GM23338 (cell line): ENCODE results near the gene PMIS2. TPM values are rescaled to one million over a fixed set of nuclear protein-coding genes. Genes with fewer than 3 reads are reported as not detected.
A peak's percentile ranks its signal among the peaks of the same experiment; 100 is the strongest.

Experiments
- ATAC-seq: fragments of 200-7000 bp; cut with Tn5 transposase; 3 replicates; pipeline ENCODE4 v1.9.1; 2020
- DNase-seq: peaks from one replicate; pipeline ENCODE4 v3.0.0-alpha.2; 2015; ENCODE audit warnings: low spot score
- H2AFZ ChIP-seq: fragments of 200-600 bp; sonication (generic); 2 replicates; pipeline ENCODE4 v1.8.0; 2016; ENCODE audit warnings: antibody characterized with exemption, mild to moderate bottlenecking, moderate library complexity
- H3F3A ChIP-seq: fragments of 200-600 bp; sonication (generic); replicated peaks from 2 replicates; pipeline ENCODE4 v1.8.0; 2017; ENCODE audit warnings: antibody characterized with exemption, mixed run types, low read depth
- H3K27ac ChIP-seq: fragments of 200-600 bp; sonication (generic); 2 replicates; pipeline ENCODE4 v1.6.1; 2016; ENCODE audit warnings: low read depth
- H3K27me3 ChIP-seq: fragments of 200-600 bp; sonication (generic); 2 replicates; pipeline ENCODE4 v1.8.0; 2016; ENCODE audit warnings: mild to moderate bottlenecking, mixed run types, moderate library complexity; ENCODE audit not compliant: insufficient read depth
- H3K36me3 ChIP-seq: fragments of 200-600 bp; sonication (generic); 2 replicates; pipeline ENCODE4 v1.8.0; 2016; ENCODE audit warnings: mild to moderate bottlenecking; ENCODE audit not compliant: insufficient read depth
- H3K4me1 ChIP-seq: fragments of 200-600 bp; sonication (generic); 2 replicates; pipeline ENCODE4 v1.8.0; 2016; ENCODE audit warnings: mild to moderate bottlenecking, moderate library complexity; ENCODE audit not compliant: insufficient read depth
- H3K4me2 ChIP-seq: fragments of 200-600 bp; sonication (generic); 2 replicates; pipeline ENCODE4 v1.7.1; 2017; ENCODE audit warnings: mixed run types
- H3K4me3 ChIP-seq: fragments of 200-600 bp; sonication (generic); 2 replicates; pipeline ENCODE4 v1.6.1; 2016; ENCODE audit warnings: mixed run types
- H3K79me2 ChIP-seq: fragments of 200-600 bp; sonication (generic); replicated peaks from 2 replicates; pipeline ENCODE4 v1.8.0; 2017; ENCODE audit warnings: mild to moderate bottlenecking; ENCODE audit not compliant: insufficient read depth
- H3K9me2 ChIP-seq: fragments of 200-600 bp; sonication (generic); 2 replicates; pipeline ENCODE4 v1.8.0; 2017; ENCODE audit not compliant: insufficient read depth
- H4K20me1 ChIP-seq: fragments of 200-600 bp; sonication (generic); replicated peaks from 2 replicates; pipeline ENCODE4 v1.8.0; 2017; ENCODE audit warnings: mild to moderate bottlenecking; ENCODE audit not compliant: insufficient read depth
- H3K27ac Mint-ChIP-seq: 2 replicates; pipeline ENCODE4 v1.8.0; 2020; ENCODE audit warnings: inconsistent platforms, mild to moderate bottlenecking, moderate library complexity, mixed read lengths
- H3K27me3 Mint-ChIP-seq: 3 replicates; pipeline ENCODE4 v1.8.0; 2022; ENCODE audit warnings: low read depth, mild to moderate bottlenecking, moderate library complexity, mixed read lengths, inconsistent platforms; ENCODE audit not compliant: insufficient read depth, poor library complexity
- H3K36me3 Mint-ChIP-seq: 3 replicates; pipeline ENCODE4 v1.8.0; 2021; ENCODE audit warnings: low read depth, mild to moderate bottlenecking, inconsistent platforms, moderate library complexity, mixed read lengths
- H3K4me1 Mint-ChIP-seq: 3 replicates; pipeline ENCODE4 v1.8.0; 2020; ENCODE audit warnings: mild to moderate bottlenecking, inconsistent platforms, mixed read lengths
- H3K4me3 Mint-ChIP-seq: 3 replicates; pipeline ENCODE4 v1.8.0; 2021; ENCODE audit warnings: moderate library complexity, mild to moderate bottlenecking, inconsistent platforms, mixed read lengths
- H3K9me3 Mint-ChIP-seq: 3 replicates; pipeline ENCODE4 v1.8.0; 2020; ENCODE audit warnings: moderate library complexity, mild to moderate bottlenecking, inconsistent platforms, mixed read lengths
- CREB1 ChIP-seq: fragments of 250-450 bp; sonication (Bioruptor Pico); IDR thresholded peaks from 2 replicates; pipeline ENCODE4 v1.5.0; 2020; ENCODE audit warnings: low read depth, mild to moderate bottlenecking, moderate library complexity
- ETS1 ChIP-seq: IDR thresholded peaks from 2 replicates; pipeline ENCODE4 v1.6.1; 2016; ENCODE audit warnings: antibody characterized with exemption
- EZH2 ChIP-seq: fragments of 200-600 bp; sonication (generic); IDR thresholded peaks from one replicate; pipeline ENCODE4 v1.8.0; 2017; ENCODE audit warnings: antibody characterized with exemption, mild to moderate bottlenecking, low read depth; ENCODE audit not compliant: unreplicated experiment
- JUNB ChIP-seq: IDR thresholded peaks from one replicate; pipeline ENCODE4 v1.6.1; 2016; ENCODE audit warnings: antibody characterized with exemption; ENCODE audit not compliant: unreplicated experiment
- POLR2AphosphoS5 ChIP-seq: IDR thresholded peaks from 2 replicates; pipeline ENCODE4 v1.6.1; 2016; ENCODE audit warnings: antibody characterized with exemption, low read depth
- STAT1 ChIP-seq: IDR thresholded peaks from one replicate; pipeline ENCODE4 v1.6.1; 2016; ENCODE audit warnings: antibody characterized with exemption; ENCODE audit not compliant: unreplicated experiment
- ZNF114 ChIP-seq: fragments of 250-450 bp; sonication (Bioruptor Pico); IDR thresholded peaks from 2 replicates; pipeline ENCODE4 v1.5.0; 2020; ENCODE audit warnings: mild to moderate bottlenecking, moderate library complexity
- polyA plus RNA-seq: library from polyadenylated mRNA; unstranded; fragments of >200 nt; fragmentation: Nextera tagmentation; extraction: Ambion mirVana; gene quantifications from 2 replicates; pipeline ENCODE4 v1.2.1, GENCODE V29; 2016
- total RNA-seq: library from RNA; depleted of rRNA; stranded (reverse); fragments of >200 nt; shearing (Covaris generic); gene quantifications from 2 replicates; pipeline ENCODE4 v1.2.3, GENCODE V29; 2014
- TF ChIP-seq, protein P1 (sequence below): fragments of 250-450 bp; sonication (Bioruptor Pico); IDR thresholded peaks from 2 replicates; pipeline ENCODE4 v1.5.0; 2020; ENCODE audit warnings: mild to moderate bottlenecking, moderate library complexity
- TF ChIP-seq, protein P2 (sequence below), 2 experiments: fragments of 200-600 bp in 1 of 2; sonication (generic) in 1 of 2; conservative IDR thresholded peaks; 2 replicates each; pipeline versions ENCODE4 v1.5.1 to v1.6.1; 2016 to 2017; ENCODE audit warnings: antibody characterized with exemption in 2 of 2, low read depth in 2 of 2, mild to moderate bottlenecking in 2 of 2, moderate library complexity in 1 of 2
- TF ChIP-seq, protein P3 (sequence below): IDR thresholded peaks from one replicate; pipeline ENCODE4 v1.6.1; 2018; ENCODE audit warnings: antibody characterized with exemption; ENCODE audit not compliant: unreplicated experiment

PMIS2 gene
- total and polyA plus RNA-seq, 2 experiments from 2014 or later: not detected

DNA sequence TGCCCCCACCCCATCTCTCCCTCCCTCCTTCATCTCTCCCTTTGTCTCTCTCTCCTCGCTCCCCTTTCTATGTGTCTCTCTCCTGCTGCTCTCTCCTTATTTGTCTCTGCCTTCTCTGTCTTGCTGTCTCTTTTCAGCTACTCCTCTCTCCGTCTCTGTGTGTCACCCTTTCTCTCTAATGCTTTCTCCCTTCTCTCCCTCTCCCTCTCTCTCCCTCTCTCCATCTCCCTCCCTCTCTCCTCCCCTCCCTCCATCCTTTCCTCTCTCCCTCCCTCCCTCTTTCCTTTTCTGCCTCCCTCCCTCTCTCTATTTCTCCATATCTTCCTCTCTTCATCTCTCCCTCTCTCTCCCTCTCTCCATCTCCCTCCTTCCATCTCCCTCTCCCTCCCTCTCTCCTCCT, 23.2 kb upstream of the PMIS2 start (continued):
- TF ChIP-seq, protein P1, sequence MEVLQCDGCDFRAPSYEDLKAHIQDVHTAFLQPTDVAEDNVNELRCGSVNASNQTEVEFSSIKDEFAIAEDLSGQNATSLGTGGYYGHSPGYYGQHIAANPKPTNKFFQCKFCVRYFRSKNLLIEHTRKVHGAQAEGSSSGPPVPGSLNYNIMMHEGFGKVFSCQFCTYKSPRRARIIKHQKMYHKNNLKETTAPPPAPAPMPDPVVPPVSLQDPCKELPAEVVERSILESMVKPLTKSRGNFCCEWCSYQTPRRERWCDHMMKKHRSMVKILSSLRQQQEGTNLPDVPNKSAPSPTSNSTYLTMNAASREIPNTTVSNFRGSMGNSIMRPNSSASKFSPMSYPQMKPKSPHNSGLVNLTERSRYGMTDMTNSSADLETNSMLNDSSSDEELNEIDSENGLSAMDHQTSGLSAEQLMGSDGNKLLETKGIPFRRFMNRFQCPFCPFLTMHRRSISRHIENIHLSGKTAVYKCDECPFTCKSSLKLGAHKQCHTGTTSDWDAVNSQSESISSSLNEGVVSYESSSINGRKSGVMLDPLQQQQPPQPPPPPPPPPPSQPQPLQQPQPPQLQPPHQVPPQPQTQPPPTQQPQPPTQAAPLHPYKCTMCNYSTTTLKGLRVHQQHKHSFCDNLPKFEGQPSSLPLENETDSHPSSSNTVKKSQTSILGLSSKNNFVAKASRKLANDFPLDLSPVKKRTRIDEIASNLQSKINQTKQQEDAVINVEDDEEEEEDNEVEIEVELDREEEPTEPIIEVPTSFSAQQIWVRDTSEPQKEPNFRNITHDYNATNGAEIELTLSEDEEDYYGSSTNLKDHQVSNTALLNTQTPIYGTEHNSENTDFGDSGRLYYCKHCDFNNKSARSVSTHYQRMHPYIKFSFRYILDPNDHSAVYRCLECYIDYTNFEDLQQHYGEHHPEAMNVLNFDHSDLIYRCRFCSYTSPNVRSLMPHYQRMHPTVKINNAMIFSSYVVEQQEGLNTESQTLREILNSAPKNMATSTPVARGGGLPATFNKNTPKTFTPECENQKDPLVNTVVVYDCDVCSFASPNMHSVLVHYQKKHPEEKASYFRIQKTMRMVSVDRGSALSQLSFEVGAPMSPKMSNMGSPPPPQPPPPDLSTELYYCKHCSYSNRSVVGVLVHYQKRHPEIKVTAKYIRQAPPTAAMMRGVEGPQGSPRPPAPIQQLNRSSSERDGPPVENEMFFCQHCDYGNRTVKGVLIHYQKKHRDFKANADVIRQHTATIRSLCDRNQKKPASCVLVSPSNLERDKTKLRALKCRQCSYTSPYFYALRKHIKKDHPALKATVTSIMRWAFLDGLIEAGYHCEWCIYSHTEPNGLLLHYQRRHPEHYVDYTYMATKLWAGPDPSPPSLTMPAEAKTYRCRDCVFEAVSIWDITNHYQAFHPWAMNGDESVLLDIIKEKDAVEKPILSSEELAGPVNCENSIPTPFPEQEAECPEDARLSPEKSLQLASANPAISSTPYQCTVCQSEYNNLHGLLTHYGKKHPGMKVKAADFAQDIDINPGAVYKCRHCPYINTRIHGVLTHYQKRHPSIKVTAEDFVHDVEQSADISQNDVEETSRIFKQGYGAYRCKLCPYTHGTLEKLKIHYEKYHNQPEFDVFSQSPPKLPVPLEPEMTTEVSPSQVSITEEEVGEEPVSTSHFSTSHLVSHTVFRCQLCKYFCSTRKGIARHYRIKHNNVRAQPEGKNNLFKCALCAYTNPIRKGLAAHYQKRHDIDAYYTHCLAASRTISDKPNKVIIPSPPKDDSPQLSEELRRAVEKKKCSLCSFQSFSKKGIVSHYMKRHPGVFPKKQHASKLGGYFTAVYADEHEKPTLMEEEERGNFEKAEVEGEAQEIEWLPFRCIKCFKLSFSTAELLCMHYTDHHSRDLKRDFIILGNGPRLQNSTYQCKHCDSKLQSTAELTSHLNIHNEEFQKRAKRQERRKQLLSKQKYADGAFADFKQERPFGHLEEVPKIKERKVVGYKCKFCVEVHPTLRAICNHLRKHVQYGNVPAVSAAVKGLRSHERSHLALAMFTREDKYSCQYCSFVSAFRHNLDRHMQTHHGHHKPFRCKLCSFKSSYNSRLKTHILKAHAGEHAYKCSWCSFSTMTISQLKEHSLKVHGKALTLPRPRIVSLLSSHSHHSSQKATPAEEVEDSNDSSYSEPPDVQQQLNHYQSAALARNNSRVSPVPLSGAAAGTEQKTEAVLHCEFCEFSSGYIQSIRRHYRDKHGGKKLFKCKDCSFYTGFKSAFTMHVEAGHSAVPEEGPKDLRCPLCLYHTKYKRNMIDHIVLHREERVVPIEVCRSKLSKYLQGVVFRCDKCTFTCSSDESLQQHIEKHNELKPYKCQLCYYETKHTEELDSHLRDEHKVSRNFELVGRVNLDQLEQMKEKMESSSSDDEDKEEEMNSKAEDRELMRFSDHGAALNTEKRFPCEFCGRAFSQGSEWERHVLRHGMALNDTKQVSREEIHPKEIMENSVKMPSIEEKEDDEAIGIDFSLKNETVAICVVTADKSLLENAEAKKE (CRISPR knock-in tag): no peak
- TF ChIP-seq, protein P2, sequence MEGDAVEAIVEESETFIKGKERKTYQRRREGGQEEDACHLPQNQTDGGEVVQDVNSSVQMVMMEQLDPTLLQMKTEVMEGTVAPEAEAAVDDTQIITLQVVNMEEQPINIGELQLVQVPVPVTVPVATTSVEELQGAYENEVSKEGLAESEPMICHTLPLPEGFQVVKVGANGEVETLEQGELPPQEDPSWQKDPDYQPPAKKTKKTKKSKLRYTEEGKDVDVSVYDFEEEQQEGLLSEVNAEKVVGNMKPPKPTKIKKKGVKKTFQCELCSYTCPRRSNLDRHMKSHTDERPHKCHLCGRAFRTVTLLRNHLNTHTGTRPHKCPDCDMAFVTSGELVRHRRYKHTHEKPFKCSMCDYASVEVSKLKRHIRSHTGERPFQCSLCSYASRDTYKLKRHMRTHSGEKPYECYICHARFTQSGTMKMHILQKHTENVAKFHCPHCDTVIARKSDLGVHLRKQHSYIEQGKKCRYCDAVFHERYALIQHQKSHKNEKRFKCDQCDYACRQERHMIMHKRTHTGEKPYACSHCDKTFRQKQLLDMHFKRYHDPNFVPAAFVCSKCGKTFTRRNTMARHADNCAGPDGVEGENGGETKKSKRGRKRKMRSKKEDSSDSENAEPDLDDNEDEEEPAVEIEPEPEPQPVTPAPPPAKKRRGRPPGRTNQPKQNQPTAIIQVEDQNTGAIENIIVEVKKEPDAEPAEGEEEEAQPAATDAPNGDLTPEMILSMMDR (conservative IDR thresholded peaks at IDR 0.05; ENCODE audit: low read depth in 2 of 2): no peak
- TF ChIP-seq POLR2AphosphoS5: no peak

DNA sequence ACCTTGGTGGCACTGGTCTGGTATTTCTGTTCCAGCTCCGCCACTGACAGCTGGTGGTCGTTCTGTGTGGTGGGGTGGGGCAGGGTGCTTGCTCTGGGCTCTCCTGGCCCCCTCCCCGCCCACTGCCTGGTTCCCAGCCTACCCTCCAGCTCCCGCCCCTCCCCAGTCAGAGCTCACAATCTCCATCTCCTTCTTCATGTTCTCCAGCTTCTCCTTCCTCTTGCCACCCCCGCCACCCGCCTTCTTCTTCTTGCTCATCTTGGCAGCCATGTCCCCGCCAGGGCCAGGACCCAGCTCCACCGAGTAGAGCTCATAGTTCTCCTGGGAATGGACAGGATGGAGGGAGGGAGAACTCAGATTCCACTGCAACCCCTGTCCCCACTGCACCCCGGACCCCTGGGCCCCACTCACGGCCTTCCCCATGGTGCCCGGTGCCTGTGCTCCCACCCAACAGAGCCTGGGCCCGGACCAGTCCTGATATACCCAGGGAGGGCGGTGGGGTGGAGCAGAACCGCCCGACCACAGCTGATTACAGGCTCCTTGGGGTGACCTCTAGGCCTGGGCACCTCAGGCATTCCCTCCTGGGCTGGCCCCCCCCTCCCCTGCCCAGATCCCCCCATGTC, 22.7 kb upstream of the PMIS2 start, which contains the start of gene ATP4A:
TSS of gene ATP4A (minus strand) at position 452 of the 623 bp plus-strand sequence. CDS start at position 423, 29 bp downstream.
- no peak within 1 kb of the TSS for H3K27ac Mint-ChIP-seq
- H3K79me2 ChIP-seq: no peaks in the 10 kb centered on the region
- peaks cover 17% of the 10 kb centered on the region for H3K27me3 Mint-ChIP-seq
- DNase-seq (no peak), ATAC-seq (no peak)
- peaks cover 10% of the 10 kb centered on the region for H3K27me3 ChIP-seq
- H4K20me1 ChIP-seq: no peaks in the 10 kb centered on the region
- no peaks in the 10 kb centered on the region; the same call in 2 of the 3 replicates for H3K36me3 Mint-ChIP-seq
- H2AFZ ChIP-seq: no peak within 1 kb of the TSS
- peak within 1 kb of the TSS; percentile 9; the same call in 1 of the 3 replicates for H3K4me3 Mint-ChIP-seq
- H3K4me3 ChIP-seq: no peak within 1 kb of the TSS
- no peaks in the 10 kb centered on the region; the same call in 2 of the 3 replicates for H3K9me3 Mint-ChIP-seq
- H3K4me2 ChIP-seq: no peak within 1 kb of the TSS
- no peak within 1 kb of the TSS for H3K27ac ChIP-seq
- H3K4me1 Mint-ChIP-seq: peaks cover 4% of the 10 kb centered on the region; the same call in 2 of the 3 replicates
- no peaks in the 10 kb centered on the region for H3K9me2 ChIP-seq
- peaks cover 4% of the 10 kb centered on the region; the same call in 1 of the 2 replicates for H3K4me1 ChIP-seq
- no peaks in the 10 kb centered on the region for H3K36me3 ChIP-seq
- no peaks in the 10 kb centered on the region for H3F3A ChIP-seq
- no peak for TF ChIP-seq EZH2
- TF ChIP-seq POLR2AphosphoS5: no peak
- TF ChIP-seq CREB1 (CRISPR knock-in tag): no peak
- no peak for TF ChIP-seq STAT1
- no peak for TF ChIP-seq ETS1
- TF ChIP-seq JUNB: no peak
- no peak for TF ChIP-seq ZNF114 (CRISPR knock-in tag)
- TF ChIP-seq, protein P3, sequence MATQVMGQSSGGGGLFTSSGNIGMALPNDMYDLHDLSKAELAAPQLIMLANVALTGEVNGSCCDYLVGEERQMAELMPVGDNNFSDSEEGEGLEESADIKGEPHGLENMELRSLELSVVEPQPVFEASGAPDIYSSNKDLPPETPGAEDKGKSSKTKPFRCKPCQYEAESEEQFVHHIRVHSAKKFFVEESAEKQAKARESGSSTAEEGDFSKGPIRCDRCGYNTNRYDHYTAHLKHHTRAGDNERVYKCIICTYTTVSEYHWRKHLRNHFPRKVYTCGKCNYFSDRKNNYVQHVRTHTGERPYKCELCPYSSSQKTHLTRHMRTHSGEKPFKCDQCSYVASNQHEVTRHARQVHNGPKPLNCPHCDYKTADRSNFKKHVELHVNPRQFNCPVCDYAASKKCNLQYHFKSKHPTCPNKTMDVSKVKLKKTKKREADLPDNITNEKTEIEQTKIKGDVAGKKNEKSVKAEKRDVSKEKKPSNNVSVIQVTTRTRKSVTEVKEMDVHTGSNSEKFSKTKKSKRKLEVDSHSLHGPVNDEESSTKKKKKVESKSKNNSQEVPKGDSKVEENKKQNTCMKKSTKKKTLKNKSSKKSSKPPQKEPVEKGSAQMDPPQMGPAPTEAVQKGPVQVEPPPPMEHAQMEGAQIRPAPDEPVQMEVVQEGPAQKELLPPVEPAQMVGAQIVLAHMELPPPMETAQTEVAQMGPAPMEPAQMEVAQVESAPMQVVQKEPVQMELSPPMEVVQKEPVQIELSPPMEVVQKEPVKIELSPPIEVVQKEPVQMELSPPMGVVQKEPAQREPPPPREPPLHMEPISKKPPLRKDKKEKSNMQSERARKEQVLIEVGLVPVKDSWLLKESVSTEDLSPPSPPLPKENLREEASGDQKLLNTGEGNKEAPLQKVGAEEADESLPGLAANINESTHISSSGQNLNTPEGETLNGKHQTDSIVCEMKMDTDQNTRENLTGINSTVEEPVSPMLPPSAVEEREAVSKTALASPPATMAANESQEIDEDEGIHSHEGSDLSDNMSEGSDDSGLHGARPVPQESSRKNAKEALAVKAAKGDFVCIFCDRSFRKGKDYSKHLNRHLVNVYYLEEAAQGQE: no peak
